NCI-H526 (cell line): ENCODE results near the gene UMAD1.

Source experiments
- DNase-seq, 2 experiments: peaks; one replicate each; lab custom pipeline; 2025; lab: John Stamatoyannopoulos, UW

Gene UMAD1

GRCh38 chr7:7764520-7765396 is 124.2 kb downstream of the UMAD1 start:
- no peak for DNase-seq

GRCh38 chr7:7765422-7765821 is 124.9 kb downstream of the UMAD1 start:
- no peak for DNase-seq

GRCh38 chr7:7766671-7767070 is 126.1 kb downstream of the UMAD1 start:
- DNase-seq, result no peak

- DNase-seq, result no peak
Observed at GRCh38 chr7:7768977-7769709, 128.6 kb downstream of the UMAD1 start.

- no peak for DNase-seq
Observed at GRCh38 chr7:7769710-7770627, 129.4 kb downstream of the UMAD1 start.

- DNase-seq, result no peak
Observed at GRCh38 chr7:7771452-7771851, 130.9 kb downstream of the UMAD1 start.

- DNase-seq, result peak; percentile 38
Observed at GRCh38 chr7:7772397-7772821, 131.9 kb downstream of the UMAD1 start.

GRCh38 chr7:7773334-7774309 is 133.1 kb downstream of the UMAD1 start:
- peak in 1 of 2 experiments; percentile 4 for DNase-seq

GRCh38 chr7:7779888-7780287 is 139.3 kb downstream of the UMAD1 start:
- DNase-seq, result no peak

- DNase-seq, result no peak
Observed at GRCh38 chr7:7783001-7783400, 142.4 kb downstream of the UMAD1 start.

GRCh38 chr7:7785344-7785973 is 144.9 kb downstream of the UMAD1 start:
- no peak for DNase-seq

- no peak for DNase-seq
Observed at GRCh38 chr7:7786595-7786994, 146.0 kb downstream of the UMAD1 start.

- DNase-seq, result no peak
Observed at GRCh38 chr7:7789551-7789988, 149.0 kb downstream of the UMAD1 start.

GRCh38 chr7:7790041-7790741 is 149.6 kb downstream of the UMAD1 start:
- no peak for DNase-seq

- no peak for DNase-seq
Observed at GRCh38 chr7:7791523-7791922, 151.0 kb downstream of the UMAD1 start.

GRCh38 chr7:7792056-7792455 is 151.5 kb downstream of the UMAD1 start:
- no peak for DNase-seq

GRCh38 chr7:7793249-7793648 is 152.7 kb downstream of the UMAD1 start:
- no peak for DNase-seq

- DNase-seq, result no peak
Observed at GRCh38 chr7:7793921-7794320, 153.4 kb downstream of the UMAD1 start.

GRCh38 chr7:7795203-7795602 is 154.7 kb downstream of the UMAD1 start:
- DNase-seq, result no peak

GRCh38 chr7:7795630-7796121 is 155.1 kb downstream of the UMAD1 start:
- no peak for DNase-seq
